Inflammatory macrophage treated with lipopolysaccharide for 4 hours (primary cell): ENCODE data around the gene ATP1B1.
"Not testable (repeated sequence)": the region's sequence is repeated elsewhere in the genome, so short reads cannot be mapped to it uniquely, and the experiment has no call there.

Source experiments
- DNase-seq: peaks from one replicate; pipeline ENCODE4 v3.0.0-alpha.2; 2020

ATP1B1 gene

GRCh38 chr1:169146576-169147214, 40.2 kb downstream of the ATP1B1 start:
- DNase-seq: no peak

- DNase-seq: no peak
Observed at GRCh38 chr1:169148472-169149252, 42.2 kb downstream of the ATP1B1 start.

- no peak for DNase-seq
Observed at GRCh38 chr1:169149555-169150286, 43.2 kb downstream of the ATP1B1 start.

- no peak for DNase-seq
Observed at GRCh38 chr1:169150641-169151337, 44.3 kb downstream of the ATP1B1 start.

- no peak for DNase-seq
Observed at GRCh38 chr1:169151338-169151837, 44.9 kb downstream of the ATP1B1 start.

GRCh38 chr1:169155675-169156074, 49.2 kb downstream of the ATP1B1 start:
- DNase-seq: no peak

- DNase-seq: no peak
Observed at GRCh38 chr1:169156580-169156979, 50.1 kb downstream of the ATP1B1 start.

- no peak for DNase-seq
Observed at GRCh38 chr1:169160845-169161495, 54.5 kb downstream of the ATP1B1 start.

GRCh38 chr1:169161496-169162194, 55.2 kb downstream of the ATP1B1 start:
- peak; percentile 30 for DNase-seq

- DNase-seq: no peak
Observed at GRCh38 chr1:169163059-169163458, 56.6 kb downstream of the ATP1B1 start.

- DNase-seq: no peak
Observed at GRCh38 chr1:169175461-169175860, 69.0 kb downstream of the ATP1B1 start.

- DNase-seq: not testable (repeated sequence)
Observed at GRCh38 chr1:169179431-169179830, 72.9 kb downstream of the ATP1B1 start.

GRCh38 chr1:169180174-169180573, 73.7 kb downstream of the ATP1B1 start:
- no peak for DNase-seq
